ENCODE measurements around the gene SCYGR5. TPM values are rescaled to one million over a fixed set of nuclear protein-coding genes. Genes with fewer than 3 reads are reported as not detected.

SCYGR5 gene
- total RNA-seq, 1 donor from 2014 or later, result not detected

DNA sequence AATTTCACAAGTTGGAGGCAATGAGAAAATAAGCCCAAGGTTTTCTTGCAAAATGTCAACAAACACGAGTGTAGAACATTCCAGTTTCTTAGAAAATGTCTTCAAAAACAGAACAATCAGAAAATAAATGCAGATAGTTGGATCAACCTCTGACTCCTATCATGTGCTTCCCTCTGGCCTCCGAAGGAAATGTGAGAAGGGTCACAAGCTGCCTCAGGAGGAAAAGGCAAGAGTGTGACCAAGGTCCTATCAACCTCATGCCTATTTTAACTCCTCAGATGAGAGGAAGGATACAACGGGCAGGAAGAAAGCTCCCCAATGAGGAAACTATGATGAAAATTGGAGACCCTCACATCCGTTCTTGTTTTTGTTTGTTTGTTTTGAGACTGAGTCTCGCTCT, 7.9 kb downstream of the SCYGR5 start:
- DNase-seq, result no peak

DNA sequence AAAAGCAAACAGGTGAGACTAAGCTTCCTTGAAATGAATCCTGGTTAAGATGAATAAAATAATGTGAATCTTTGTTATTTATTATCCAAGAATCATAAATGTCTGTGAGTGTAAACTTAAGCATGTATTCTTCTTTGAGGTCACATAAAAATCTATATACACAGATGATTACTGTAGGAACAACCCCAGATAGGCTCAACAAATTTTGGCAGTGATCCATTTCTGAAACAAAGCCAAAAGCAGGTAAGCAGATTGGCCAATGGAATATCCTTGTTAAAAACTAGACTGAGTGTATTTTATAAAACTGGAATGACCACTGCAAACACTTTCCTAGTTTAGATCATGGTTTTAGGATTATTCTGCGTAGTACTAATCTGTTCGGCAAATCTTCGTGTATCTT, 11.3 kb downstream of the SCYGR5 start:
- no peak for DNase-seq

DNA sequence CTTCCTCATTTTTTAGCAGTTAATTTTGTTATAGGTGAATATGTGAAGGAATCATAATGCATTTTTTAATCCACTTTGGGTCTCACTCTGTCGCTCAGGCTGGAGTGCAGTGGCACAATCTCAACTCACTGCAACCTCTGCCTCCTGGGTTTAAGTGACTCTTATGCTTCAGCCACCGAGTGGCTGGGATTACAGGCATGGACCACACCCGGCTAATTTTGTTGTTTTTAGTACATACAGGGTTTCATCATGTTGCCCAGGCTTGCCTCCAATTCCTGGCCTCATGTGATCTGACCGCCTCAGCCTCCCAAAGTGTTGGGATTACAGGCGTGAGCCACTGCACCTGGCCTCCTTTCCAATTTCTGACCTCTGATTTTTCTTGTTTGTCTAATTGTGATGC, 17.7 kb downstream of the SCYGR5 start:
- DNase-seq, result no peak

DNA sequence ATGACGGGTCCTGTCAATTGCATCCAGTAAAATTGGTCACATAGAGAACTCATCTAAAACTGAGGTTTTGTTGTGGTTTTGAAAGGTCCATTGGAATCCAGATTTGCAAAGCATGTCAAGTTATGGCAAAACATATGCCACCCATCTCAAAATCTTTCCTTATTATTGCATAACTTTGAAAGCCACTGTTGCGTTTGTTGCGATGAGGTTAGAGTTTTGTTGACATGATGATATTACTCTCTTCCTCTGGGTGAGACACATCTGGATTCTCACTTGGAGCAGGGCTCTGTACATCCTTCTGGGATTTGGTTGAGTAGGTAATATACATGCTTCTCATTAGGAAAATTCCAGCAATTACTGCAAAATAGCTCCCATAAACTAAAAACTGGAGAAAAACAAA, 20.6 kb downstream of the SCYGR5 start:
- no peak for DNase-seq

DNA sequence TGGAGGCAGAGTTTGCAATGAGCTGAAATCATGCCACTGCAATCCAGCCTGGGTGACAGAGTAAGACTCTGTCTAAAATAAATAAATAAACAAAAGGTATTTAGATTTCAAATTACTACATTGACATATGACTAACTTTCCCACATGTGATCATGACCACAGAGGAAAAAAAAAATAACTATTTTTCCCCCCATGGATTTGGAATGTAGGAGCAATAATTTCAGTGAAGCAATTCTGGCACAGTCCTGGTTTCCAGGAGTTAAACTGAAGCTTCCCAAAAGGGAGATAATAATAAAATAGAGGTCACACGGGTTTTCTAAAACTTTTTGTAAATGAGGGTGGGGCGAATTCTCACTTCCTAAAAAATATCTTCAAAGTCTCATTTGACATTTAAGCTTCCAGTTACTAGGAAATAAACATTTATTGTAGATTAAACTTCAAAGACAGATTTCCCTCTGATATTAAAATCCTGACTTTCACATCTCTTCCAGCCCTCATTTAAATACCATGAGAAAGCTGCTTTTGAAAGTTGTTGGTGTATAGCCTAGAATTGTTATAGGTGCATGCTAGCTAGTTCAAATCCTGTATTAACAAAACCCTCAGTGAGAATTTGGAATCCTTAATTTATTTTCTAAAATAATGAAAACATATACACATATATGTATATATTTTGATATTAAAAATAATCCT, 30.5 kb downstream of the SCYGR5 start:
- no peak for DNase-seq

DNA sequence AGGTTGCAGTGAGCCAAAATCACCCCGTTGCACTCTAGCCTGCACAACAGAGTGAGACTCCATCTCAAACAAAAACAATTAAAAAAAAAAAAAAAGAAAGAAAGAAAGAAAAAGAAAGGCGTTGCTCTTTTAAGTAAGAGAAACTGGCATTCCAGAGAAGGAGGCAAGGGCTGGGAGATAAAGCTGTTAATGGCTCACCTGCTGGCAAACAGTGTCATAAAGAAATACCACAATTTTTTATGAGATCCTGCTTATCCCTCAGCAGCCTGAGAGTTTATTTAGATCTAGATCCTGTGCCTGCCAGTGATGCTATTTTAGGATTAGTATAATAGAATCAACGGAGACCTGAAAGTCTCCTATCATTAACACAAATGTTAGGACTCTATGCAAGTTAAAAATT, 35.0 kb downstream of the SCYGR5 start:
- DNase-seq, result no peak

DNA sequence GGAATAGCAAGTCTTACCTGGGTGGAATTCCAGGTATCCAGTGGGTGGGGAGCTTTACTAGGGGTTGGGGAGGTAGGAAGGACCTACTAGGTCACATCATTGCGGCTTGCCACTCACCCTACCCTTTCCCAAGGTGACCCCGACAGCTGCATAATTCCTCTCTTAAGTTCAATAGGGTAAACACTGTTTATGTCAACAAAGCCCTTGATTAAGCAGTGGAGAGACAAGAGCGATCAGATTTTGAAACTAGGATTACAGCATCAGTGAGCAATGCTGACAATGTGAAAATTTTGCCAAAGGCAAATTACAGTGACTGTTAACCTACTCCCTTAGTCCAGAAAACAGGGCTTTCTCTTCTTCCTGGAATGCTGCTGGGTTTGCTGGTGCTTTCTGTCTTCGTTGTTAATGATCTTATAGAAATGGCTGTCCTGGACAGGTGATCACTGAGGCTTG, 36.7 kb downstream of the SCYGR5 start:
- DNase-seq, result no peak

DNA sequence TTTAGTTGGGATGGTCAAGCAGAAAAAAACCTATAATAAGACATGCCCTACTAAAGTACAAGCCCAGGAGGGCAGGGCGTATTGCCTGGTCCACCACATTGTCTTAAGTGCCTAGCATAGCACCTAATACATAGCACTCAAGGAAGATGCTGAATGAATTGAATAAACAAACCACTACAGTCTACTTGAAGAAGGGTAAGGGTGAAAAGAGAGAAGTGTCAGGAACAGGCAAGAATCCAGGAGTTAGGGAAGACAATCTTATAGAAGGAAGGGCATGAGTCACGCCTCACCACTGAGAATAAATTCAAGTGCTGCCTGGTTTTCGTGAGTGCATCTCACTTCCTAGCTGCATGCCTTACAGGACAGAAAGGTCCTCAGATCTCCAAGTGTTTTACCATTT, 37.4 kb downstream of the SCYGR5 start:
- no peak for DNase-seq

DNA sequence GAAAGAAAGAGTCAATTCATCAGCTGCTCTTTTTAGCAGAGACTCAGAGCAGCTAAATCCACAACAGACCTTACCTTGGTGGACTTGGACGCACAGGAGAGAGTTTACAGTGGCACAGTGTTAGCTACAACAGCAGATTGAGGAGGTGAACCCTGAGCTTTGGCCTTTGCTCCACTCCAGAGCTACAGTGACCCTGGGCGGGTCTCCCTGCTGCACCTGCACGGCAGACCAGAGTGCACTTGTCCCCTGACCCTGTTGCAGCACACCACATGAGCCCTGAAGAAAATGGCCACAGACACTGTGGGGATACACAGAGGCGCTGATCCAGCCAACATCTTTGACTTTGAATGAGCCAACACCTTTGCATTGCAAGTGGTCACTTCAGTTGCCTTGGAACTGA, 40.3 kb downstream of the SCYGR5 start:
- DNase-seq, result no peak

DNA sequence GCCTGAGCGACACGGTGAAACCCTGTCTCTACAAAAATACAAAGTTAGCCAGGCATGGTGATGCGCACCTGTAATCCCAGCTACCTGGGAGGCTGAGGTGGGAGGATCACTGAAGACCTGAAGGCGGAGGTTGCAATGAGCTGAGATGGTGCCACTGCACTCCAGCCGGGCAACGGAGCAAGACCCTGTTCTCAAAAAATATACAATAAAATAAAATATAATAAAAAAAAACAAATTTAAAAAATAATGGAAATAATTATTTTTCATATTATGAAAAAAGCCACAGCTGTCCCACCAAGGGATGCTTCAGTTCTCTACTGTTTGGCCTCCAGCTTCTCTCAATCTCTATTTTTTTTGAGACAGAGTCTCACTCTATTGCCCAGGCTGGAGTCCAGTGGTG, 40.8 kb downstream of the SCYGR5 start:
- no peak for DNase-seq

DNA sequence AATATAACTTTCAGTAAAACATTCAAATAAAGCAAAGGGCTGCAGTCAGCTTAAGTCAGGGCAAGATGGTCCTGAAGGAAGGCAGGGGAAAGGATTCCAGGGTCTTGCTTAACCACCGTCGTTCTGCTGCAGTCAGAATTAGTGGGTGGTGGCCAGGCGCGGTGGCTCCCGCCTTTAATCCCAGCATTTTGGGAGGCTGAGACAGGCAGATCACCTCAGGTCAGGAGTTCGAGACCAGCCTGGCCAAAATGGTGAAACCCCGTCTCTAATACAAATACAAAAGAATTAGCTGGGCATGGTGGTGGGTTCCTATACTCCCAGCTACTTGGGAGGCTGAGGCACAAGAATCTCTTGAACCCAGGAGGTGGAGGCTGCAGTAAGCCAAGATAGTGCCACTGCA, 44.4 kb downstream of the SCYGR5 start:
- DNase-seq, result no peak

DNA sequence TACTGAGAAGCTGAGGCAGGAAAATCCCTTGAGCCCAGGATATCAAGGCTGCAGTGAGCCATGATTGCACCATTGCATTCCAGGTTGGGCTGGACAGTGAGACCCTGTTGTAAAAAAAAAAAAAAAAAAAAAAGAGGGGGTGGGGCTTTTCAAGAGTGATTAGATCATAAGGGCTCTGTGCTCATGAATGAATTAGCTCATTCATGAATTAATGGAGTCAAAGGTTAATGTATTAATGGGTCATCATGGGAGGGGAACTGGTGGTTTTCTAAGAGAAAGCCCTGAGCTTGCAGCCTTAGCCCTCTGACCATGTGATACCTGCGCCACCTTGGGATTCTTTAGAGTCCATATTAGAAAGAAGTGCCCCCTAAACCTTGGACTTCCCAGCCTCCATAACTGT, 46.7 kb downstream of the SCYGR5 start:
- DNase-seq, result no peak

DNA sequence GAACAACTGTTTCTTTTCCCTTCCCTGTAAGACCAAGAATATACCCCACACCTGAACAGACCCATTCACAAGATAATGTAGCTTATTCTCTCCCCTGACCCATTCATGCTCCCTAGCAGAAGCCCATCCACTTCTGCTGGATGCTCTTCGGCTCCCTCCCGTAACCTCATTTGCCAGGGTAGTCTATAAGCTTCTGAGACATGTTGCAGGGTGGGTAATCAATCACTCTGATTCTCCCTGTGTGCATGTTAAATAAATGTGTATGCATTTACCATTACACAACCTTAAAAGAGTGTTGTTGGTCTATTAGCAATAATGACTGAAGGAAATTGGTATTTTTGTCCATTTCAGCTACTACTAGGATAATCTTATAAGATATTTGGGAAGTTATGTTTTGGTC, 49.9 kb downstream of the SCYGR5 start:
- no peak for DNase-seq

Other genes starting within 250 kb of the SCYGR5 start
- 27.1 TPM for gene AGFG1, start 194.6 kb upstream of the SCYGR5 start, total RNA-seq
- not detected for gene SCYGR2, start 67.9 kb upstream of the SCYGR5 start, total RNA-seq
- not detected for gene SCYGR3, start 52.0 kb upstream of the SCYGR5 start, total RNA-seq
- gene SCYGR4, start 49.3 kb upstream of the SCYGR5 start, total RNA-seq, result 0.89 TPM
- gene SLC19A3, start 51.2 kb downstream of the SCYGR5 start, total RNA-seq, result 18.3 TPM
- 2.4 TPM for gene SCYGR6, start 58.0 kb downstream of the SCYGR5 start, total RNA-seq
- not detected for gene SCYGR7, start 61.5 kb downstream of the SCYGR5 start, total RNA-seq
- 3.6 TPM for gene SCYGR8, start 79.1 kb downstream of the SCYGR5 start, total RNA-seq
- gene CCL20, start 147.0 kb downstream of the SCYGR5 start, total RNA-seq, result 33.2 TPM
- gene DAW1, start 204.8 kb downstream of the SCYGR5 start, total RNA-seq, result not detected

Data from skin of body (tissue), 2 donors.